Panc1 (cell line): Measurements from ENCODE around the gene GPD1. TPM values are rescaled to one million over a fixed set of nuclear protein-coding genes. Genes with fewer than 3 reads are reported as not detected.

Experiments
- ATAC-seq: fragments of 200-7000 bp; cut with Tn5 transposase; 2 replicates; pipeline ENCODE4 v1.9.1; 2020; ENCODE audit warnings: mild to moderate bottlenecking, moderate library complexity
- BruUV-seq: library from RNA; stranded (reverse); fragments of 400-500 nt; replicated peaks from 2 replicates; lab custom pipeline; 2021; lab: Mats Ljungman, UMichigan
- CTCF ChIA-PET: fragments of 300-600 bp; sonication (Branson Sonifier 250); formaldehyde crosslinking; loops from one replicate; lab custom pipeline; 2022; ENCODE audit warnings: antibody characterized with exemption; lab: Charles Lee
- POLR2A ChIA-PET: fragments of 300-600 bp; sonication (Branson Sonifier 250); formaldehyde crosslinking; loops from one replicate; lab custom pipeline; 2022; ENCODE audit warnings: antibody characterized with exemption; lab: Charles Lee
- DNase-seq: peaks from one replicate; pipeline ENCODE4 v3.0.0-alpha.2; 2010; ENCODE audit warnings: low read depth, low spot score
- H3K27ac ChIP-seq: 2 replicates; pipeline ENCODE4 v1.5.1; 2011; ENCODE audit warnings: mild to moderate bottlenecking, low read length, inconsistent platforms
- H3K27me3 ChIP-seq: fragments of 200-500 bp; sonication (Bioruptor generic); 2 replicates; pipeline ENCODE4 v1.6.0; 2014; ENCODE audit warnings: low read length, inconsistent platforms; ENCODE audit not compliant: control insufficient read depth, insufficient read depth
- H3K36me3 ChIP-seq: fragments of 200-500 bp; sonication (Bioruptor generic); 2 replicates; pipeline ENCODE4 v1.5.1; 2014; ENCODE audit warnings: inconsistent platforms, mild to moderate bottlenecking, low read length, moderate library complexity; ENCODE audit not compliant: control insufficient read depth, insufficient read depth
- H3K4me1 ChIP-seq: 2 replicates; pipeline ENCODE4 v1.5.1; 2011; ENCODE audit warnings: inconsistent platforms, mild to moderate bottlenecking, low read length, moderate library complexity; ENCODE audit not compliant: control insufficient read depth, insufficient read depth
- H3K4me3 ChIP-seq, 2 experiments: 2 replicates each; pipeline ENCODE4 v1.5.1; 2011 to 2012; ENCODE audit warnings: low read depth in 2 of 2, low read length in 2 of 2, mild to moderate bottlenecking in 2 of 2, inconsistent platforms in 1 of 2, moderate library complexity in 1 of 2
- H3K9me3 ChIP-seq: fragments of 200-500 bp; sonication (Bioruptor generic); 2 replicates; pipeline ENCODE4 v1.5.1; 2014; ENCODE audit warnings: low read depth, mild to moderate bottlenecking, inconsistent platforms, low read length, moderate library complexity; ENCODE audit not compliant: control insufficient read depth, insufficient read depth
- CTCF ChIP-seq: fragments of 450-650 bp; IDR thresholded peaks from 2 replicates; pipeline ENCODE4 v1.5.1; 2017; ENCODE audit warnings: mild to moderate bottlenecking
- POLR2AphosphoS5 ChIP-seq: IDR thresholded peaks from 2 replicates; pipeline ENCODE4 v1.6.1; 2012; ENCODE audit warnings: mild to moderate bottlenecking, low read depth, low read length, moderate library complexity
- REST ChIP-seq, 2 experiments: IDR thresholded peaks; 2 replicates each; pipeline ENCODE4 v1.6.1; 2011 to 2012; ENCODE audit warnings: low read depth in 2 of 2, control low read depth in 1 of 2, low read length in 1 of 2, mild to moderate bottlenecking in 1 of 2, moderate library complexity in 1 of 2; ENCODE audit not compliant: insufficient read depth in 1 of 2
- SIN3A ChIP-seq: IDR thresholded peaks from 2 replicates; pipeline ENCODE4 v1.6.1; 2012; ENCODE audit warnings: low read depth, mild to moderate bottlenecking, low read length, moderate library complexity, borderline replicate concordance; ENCODE audit not compliant: insufficient read depth
- TCF7L2 ChIP-seq: IDR thresholded peaks from 2 replicates; pipeline ENCODE4 v1.6.1; 2011; ENCODE audit warnings: mild to moderate bottlenecking, low read depth, low read length, inconsistent platforms
- in situ Hi-C: cut with HindIII; loops from 2 replicates; pipeline ENCODE4 v1.10.0; 2016; ENCODE audit warnings: low sequenced_read_pairs, low pct_unique_long_range_greater_than_20kb
- intact Hi-C: fragments of 100-400 bp; cut with micrococcal nuclease; formaldehyde crosslinking; loops from one replicate; pipeline ENCODE4 v1.10.0; 2022; ENCODE audit not compliant: unreplicated experiment
- total RNA-seq: library from RNA; stranded (reverse); gene quantifications from one replicate; pipeline ENCODE4 v1.2.1, GENCODE V29; 2021; ENCODE audit not compliant: unreplicated experiment

The GPD1 gene
- total RNA-seq, 1 experiment from 2014 or later: 0.28 TPM

DNA sequence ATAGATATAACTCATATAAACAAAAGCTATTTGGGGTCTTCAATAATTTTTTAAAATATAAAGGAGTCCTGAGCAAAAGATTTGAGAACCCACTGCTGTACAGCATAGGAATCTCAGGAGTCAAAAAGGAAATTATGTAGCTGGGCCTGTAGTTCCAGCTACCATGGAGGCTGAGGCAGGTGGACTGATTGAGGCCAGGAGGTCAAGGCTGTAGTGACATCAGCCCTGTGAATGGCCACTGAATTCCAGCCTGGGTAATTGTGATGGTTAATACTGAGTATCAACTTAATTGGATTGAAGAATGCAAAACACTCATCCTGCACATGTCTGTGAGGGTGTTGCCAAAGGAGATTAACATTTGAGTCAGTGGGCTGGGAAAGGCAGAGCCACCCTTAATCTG lies 52.8 kb downstream of the GPD1 start:
- ChIA-PET CTCF (interaction anchor here (0.7 kb wide), 1 partner anchor 46 kb away, joined by 4 read pairs; no protein-coding TSS in a partner anchor), POLR2A (no interaction called here)
- TF ChIP-seq CTCF (no peak), REST (IDR thresholded peaks at IDR 0.05; ENCODE audit: insufficient read depth in 1 of 2, low read depth in 2 of 2, low read length in 1 of 2) (no peak), SIN3A (no peak), TCF7L2 (no peak), POLR2AphosphoS5 (no peak)
- DNase-seq (no peak), ATAC-seq (no peak)
- H3K27me3 ChIP-seq: no peaks in the 10 kb centered on the region
- intact Hi-C loops: no loop called here
- no peak overlapping the region for H3K4me3 ChIP-seq
- H3K9me3 ChIP-seq: no peaks in the 10 kb centered on the region
- H3K4me1 ChIP-seq: no peaks in the 10 kb centered on the region
- H3K36me3 ChIP-seq: no peaks in the 10 kb centered on the region
- in situ Hi-C loops: no loop called here
- no peak overlapping the region for H3K27ac ChIP-seq
- no TSS peak for BruUV-seq

DNA sequence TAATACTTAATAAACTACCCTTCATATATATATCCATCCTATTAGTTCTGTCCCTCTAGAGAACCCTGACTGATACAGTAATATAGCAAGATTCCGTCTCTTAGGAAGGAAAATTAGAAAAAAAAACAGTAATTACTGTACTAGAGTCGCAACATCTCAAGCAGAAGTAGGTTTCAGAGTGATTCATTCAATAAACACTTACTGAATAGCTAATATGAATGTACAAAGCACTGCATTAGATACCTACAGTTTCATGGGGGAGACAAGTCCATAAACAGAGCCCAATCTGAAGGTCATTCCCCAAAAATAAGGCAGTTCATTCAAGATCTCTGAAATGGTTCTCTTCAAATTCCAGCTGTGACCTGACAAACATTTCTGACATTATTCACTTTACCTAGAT lies 53.5 kb downstream of the GPD1 start:
- ChIA-PET POLR2A (interaction anchor here (0.6 kb wide), 2 partner anchors 15 to 17 kb away, joined by 3 to 8 read pairs; no protein-coding TSS in a partner anchor), CTCF (interaction anchor here (0.7 kb wide), 2 partner anchors 46 to 157 kb away, joined by 4 to 12 read pairs; no protein-coding TSS in a partner anchor)
- intact Hi-C loops (no loop called here), in situ Hi-C loops (no loop called here)
- DNase-seq (no peak), ATAC-seq (no peak)
- H3K36me3 ChIP-seq: no peaks in the 10 kb centered on the region
- no peak overlapping the region for H3K27ac ChIP-seq
- H3K27me3 ChIP-seq: no peaks in the 10 kb centered on the region
- no peaks in the 10 kb centered on the region for H3K4me1 ChIP-seq
- no TSS peak for BruUV-seq
- H3K9me3 ChIP-seq: no peaks in the 10 kb centered on the region
- TF ChIP-seq REST (IDR thresholded peaks at IDR 0.05; ENCODE audit: insufficient read depth in 1 of 2, low read depth in 2 of 2, low read length in 1 of 2) (no peak), TCF7L2 (no peak), CTCF (no peak), POLR2AphosphoS5 (no peak), SIN3A (no peak)
- no peak overlapping the region for H3K4me3 ChIP-seq
